ENCODE results near the gene AEBP1. TPM values are rescaled to one million over a fixed set of nuclear protein-coding genes. Genes with fewer than 3 reads are reported as not detected.

AEBP1 gene
- total and polyA plus RNA-seq, 2 donors (not counting 1 experiment from before 2014, with no cell fraction given) = 44.4 to 133 TPM

- H4K20me1 ChIP-seq (ENCODE audit: control insufficient read depth, extremely low read depth, insufficient read depth, low read length) = no peaks in the 10 kb centered on the region
- H3K79me2 ChIP-seq (ENCODE audit: control insufficient read depth, insufficient read depth, low read length) = no peaks in the 10 kb centered on the region
- peaks cover 15% of the 10 kb centered on the region for H3K36me3 ChIP-seq (ENCODE audit: control insufficient read depth, insufficient read depth, low read length)
- H3K27me3 ChIP-seq (ENCODE audit: control insufficient read depth, insufficient read depth, low read length) = no peaks in the 10 kb centered on the region
- peak overlapping the region; percentile 23 for H3K27ac ChIP-seq (ENCODE audit: insufficient read depth, low read length)
- peaks cover 2% of the 10 kb centered on the region for H3K4me1 ChIP-seq (ENCODE audit: control insufficient read depth, extremely low read depth, insufficient read depth, low read length)
- DNase-seq (ENCODE audit: low read depth in 2 of 2) = peak in 1 of 2 donors; percentile 77
- H3K4me3 ChIP-seq (replicated peaks in 1 of 4; ENCODE audit: control extremely low read depth in 1 of 4, insufficient read depth in 1 of 4, low read depth in 3 of 4, low read length in 4 of 4) = no peak overlapping the region
- TF ChIP-seq EZH2 (IDR thresholded peaks at IDR 0.05; ENCODE audit: low read length, missing control alignments) = no peak
- no peak for TF ChIP-seq CTCF (conservative IDR thresholded peaks at IDR 0.05 in 1 of 2, IDR thresholded peaks at IDR 0.05 in 1 of 2; ENCODE audit: low read depth in 1 of 2, low read length in 2 of 2)
- H2AFZ ChIP-seq (ENCODE audit: low read length) = no peak overlapping the region
- no peaks in the 10 kb centered on the region for H3K9me3 ChIP-seq (ENCODE audit: control insufficient read depth, insufficient read depth, low read depth, low read length)
- no peak overlapping the region for H3K9ac ChIP-seq (ENCODE audit: insufficient read depth, low read length)
- H3K4me2 ChIP-seq (ENCODE audit: extremely low read depth, insufficient read depth, low read length) = no peak overlapping the region
These were observed 30.3 kb upstream of the AEBP1 start for GRCh38 chr7:44073664-44074348.

GRCh38 chr7:44074349-44074695 lies 29.8 kb upstream of the AEBP1 start:
- Histone ChIP-seq H2AFZ (ENCODE audit: low read length) (no peak overlapping the region), H3K4me2 (ENCODE audit: extremely low read depth, insufficient read depth, low read length) (no peak overlapping the region), H3K4me1 (ENCODE audit: control insufficient read depth, extremely low read depth, insufficient read depth, low read length) (peaks cover 2% of the 10 kb centered on the region), H4K20me1 (ENCODE audit: control insufficient read depth, extremely low read depth, insufficient read depth, low read length) (no peaks in the 10 kb centered on the region), H3K4me3 (replicated peaks in 1 of 4; ENCODE audit: control extremely low read depth in 1 of 4, insufficient read depth in 1 of 4, low read depth in 3 of 4, low read length in 4 of 4) (no peak overlapping the region), H3K36me3 (ENCODE audit: control insufficient read depth, insufficient read depth, low read length) (peaks cover 19% of the 10 kb centered on the region), H3K27ac (ENCODE audit: insufficient read depth, low read length) (peak overlapping the region; percentile 19), H3K79me2 (ENCODE audit: control insufficient read depth, insufficient read depth, low read length) (no peaks in the 10 kb centered on the region), H3K27me3 (ENCODE audit: control insufficient read depth, insufficient read depth, low read length) (no peaks in the 10 kb centered on the region), H3K9ac (ENCODE audit: insufficient read depth, low read length) (no peak overlapping the region), H3K9me3 (ENCODE audit: control insufficient read depth, insufficient read depth, low read depth, low read length) (no peaks in the 10 kb centered on the region)
- TF ChIP-seq CTCF (conservative IDR thresholded peaks at IDR 0.05 in 1 of 2, IDR thresholded peaks at IDR 0.05 in 1 of 2; ENCODE audit: low read depth in 1 of 2, low read length in 2 of 2) (no peak), EZH2 (IDR thresholded peaks at IDR 0.05; ENCODE audit: low read length, missing control alignments) (no peak)
- DNase-seq (ENCODE audit: low read depth in 2 of 2) = no peak

GRCh38 chr7:44075296-44076075 lies 28.7 kb upstream of the AEBP1 start:
- no peak overlapping the region for H3K4me2 ChIP-seq (ENCODE audit: extremely low read depth, insufficient read depth, low read length)
- H3K27ac ChIP-seq (ENCODE audit: insufficient read depth, low read length) = no peak overlapping the region
- H3K36me3 ChIP-seq (ENCODE audit: control insufficient read depth, insufficient read depth, low read length) = peaks cover 26% of the 10 kb centered on the region
- H4K20me1 ChIP-seq (ENCODE audit: control insufficient read depth, extremely low read depth, insufficient read depth, low read length) = no peaks in the 10 kb centered on the region
- H3K9me3 ChIP-seq (ENCODE audit: control insufficient read depth, insufficient read depth, low read depth, low read length) = no peaks in the 10 kb centered on the region
- no peaks in the 10 kb centered on the region for H3K27me3 ChIP-seq (ENCODE audit: control insufficient read depth, insufficient read depth, low read length)
- no peaks in the 10 kb centered on the region for H3K79me2 ChIP-seq (ENCODE audit: control insufficient read depth, insufficient read depth, low read length)
- TF ChIP-seq CTCF (conservative IDR thresholded peaks at IDR 0.05 in 1 of 2, IDR thresholded peaks at IDR 0.05 in 1 of 2; ENCODE audit: low read depth in 1 of 2, low read length in 2 of 2) (no peak), EZH2 (IDR thresholded peaks at IDR 0.05; ENCODE audit: low read length, missing control alignments) (no peak)
- H3K4me1 ChIP-seq (ENCODE audit: control insufficient read depth, extremely low read depth, insufficient read depth, low read length) = peaks cover 2% of the 10 kb centered on the region
- H2AFZ ChIP-seq (ENCODE audit: low read length) = no peak overlapping the region
- no peak for DNase-seq (ENCODE audit: low read depth in 2 of 2)
- H3K9ac ChIP-seq (ENCODE audit: insufficient read depth, low read length) = no peak overlapping the region
- H3K4me3 ChIP-seq (replicated peaks in 1 of 4; ENCODE audit: control extremely low read depth in 1 of 4, insufficient read depth in 1 of 4, low read depth in 3 of 4, low read length in 4 of 4) = no peak overlapping the region

All from fibroblast of lung (primary cell).